Mucosa of rectum (tissue), 2 donors: ENCODE results near the gene PEX7.
"Not testable (repeated sequence)": the region's sequence is repeated elsewhere in the genome, so short reads cannot be mapped to it uniquely, and the experiment has no call there.

Source experiments
- H3K27ac ChIP-seq, 2 donors: one replicate each; pipeline ENCODE4 v1.7.0; 2013; ENCODE audit warnings: inconsistent platforms in 2 of 2, low read depth in 2 of 2, low read length in 2 of 2
- H3K27me3 ChIP-seq, 2 donors: one replicate each; pipeline ENCODE4 v1.7.0; 2013; ENCODE audit warnings: low read length in 2 of 2; ENCODE audit not compliant: control insufficient read depth in 2 of 2, insufficient read depth in 2 of 2
- H3K36me3 ChIP-seq, 2 donors: one replicate each; pipeline ENCODE4 v1.7.0; 2013; ENCODE audit warnings: low read length in 2 of 2; ENCODE audit not compliant: control insufficient read depth in 2 of 2, insufficient read depth in 2 of 2
- H3K4me1 ChIP-seq, 2 donors: one replicate each; pipeline ENCODE4 v1.7.0; 2013; ENCODE audit warnings: low read length in 2 of 2, mild to moderate bottlenecking in 1 of 2; ENCODE audit not compliant: control insufficient read depth in 2 of 2, insufficient read depth in 2 of 2
- H3K4me3 ChIP-seq, 2 donors: one replicate each; pipeline ENCODE4 v1.7.0; 2013; ENCODE audit warnings: low read length in 2 of 2
- H3K9ac ChIP-seq, 2 donors: one replicate each; pipeline ENCODE4 v1.7.0; 2013; ENCODE audit warnings: low read length in 2 of 2, low read depth in 1 of 2, mild to moderate bottlenecking in 1 of 2
- H3K9me3 ChIP-seq, 2 donors: one replicate each; pipeline ENCODE4 v1.7.0; 2013; ENCODE audit warnings: low read length in 2 of 2; ENCODE audit not compliant: control insufficient read depth in 2 of 2
- donor health status: healthy.
- donor health status: Normal muscosa, but diverticular disease.

Gene PEX7

DNA sequence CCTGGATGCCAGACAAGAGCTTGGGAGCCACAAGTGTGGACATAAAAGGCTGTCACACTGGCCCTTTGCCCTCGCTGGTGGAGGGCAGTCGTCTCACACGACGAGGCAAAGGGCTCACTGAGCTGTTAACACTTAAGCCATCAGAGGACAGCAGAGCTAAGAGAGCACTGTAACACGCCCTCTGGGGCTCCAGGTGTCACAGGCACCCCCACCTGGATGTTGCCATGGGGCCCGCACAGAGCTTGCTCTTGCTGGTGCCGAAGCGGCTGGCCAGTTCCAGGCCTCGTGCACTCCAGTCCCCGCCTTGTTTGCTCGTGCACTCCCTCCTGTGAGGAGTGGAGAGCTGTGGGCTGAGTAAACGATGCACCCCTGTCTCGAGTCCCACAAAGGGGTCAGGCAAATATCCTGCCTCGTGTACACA is 137.1 kb downstream of the PEX7 start:
- peaks cover 18 to 44% of the 10 kb centered on the region in 2 donors for H3K4me1 ChIP-seq
- H3K27ac ChIP-seq, result peak overlapping the region; percentile 75 to 84
- H3K4me3 ChIP-seq, result peak overlapping the region; percentile 2 to 31
- peak overlapping the region in 1 of 2 donors; percentile 46 for H3K9ac ChIP-seq
- H3K9me3 ChIP-seq, result no peaks in the 10 kb centered on the region
- no peaks in the 10 kb centered on the region for H3K27me3 ChIP-seq
- no peaks in the 10 kb centered on the region for H3K36me3 ChIP-seq

DNA sequence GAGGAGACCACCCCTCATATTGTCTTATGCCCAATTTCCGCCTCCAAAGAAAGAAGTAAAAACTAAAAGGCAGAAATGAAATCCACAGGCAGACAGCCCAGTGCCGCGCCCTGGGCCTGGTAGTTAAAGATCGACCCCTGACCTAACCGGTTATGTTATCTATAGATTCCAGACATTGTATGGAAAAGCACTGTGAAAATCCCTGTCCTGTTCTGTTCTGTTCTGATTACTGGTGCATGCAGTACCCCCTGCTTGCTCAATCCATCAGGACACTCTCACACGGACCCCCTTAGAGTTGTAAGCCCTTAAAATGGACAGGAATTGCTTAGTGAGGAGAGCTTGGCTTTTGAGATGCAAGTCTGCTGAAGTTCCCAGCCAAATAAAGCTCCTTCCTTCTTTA is 137.5 kb downstream of the PEX7 start:
- not testable (repeated sequence) for H3K27me3 ChIP-seq, H3K36me3 ChIP-seq, H3K4me3 ChIP-seq, H3K9me3 ChIP-seq
- peaks cover 21 to 48% of the 10 kb centered on the region in 2 donors for H3K4me1 ChIP-seq
- H3K9ac ChIP-seq, result peak overlapping the region in 1 of 2 donors; percentile 20
- peak overlapping the region; percentile 75 to 84 for H3K27ac ChIP-seq

DNA sequence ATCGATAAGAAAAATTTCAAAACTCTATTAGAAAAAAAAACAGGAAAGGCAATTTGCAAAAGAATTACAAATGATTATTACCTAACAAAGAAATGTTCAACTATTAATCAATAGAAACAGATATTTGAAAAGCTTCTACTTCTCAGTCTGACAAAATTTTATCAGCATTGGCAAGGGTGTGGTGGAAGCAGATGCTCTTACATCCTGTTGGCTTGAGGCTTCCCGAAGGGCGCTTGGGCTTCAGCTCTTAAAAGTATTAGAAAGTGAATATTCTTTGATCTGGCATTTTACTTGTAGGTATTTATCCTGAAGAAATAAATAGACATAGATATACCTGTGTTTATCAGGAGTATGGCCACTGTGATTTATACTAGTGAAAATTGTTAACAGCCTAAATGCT is 138.4 kb downstream of the PEX7 start:
- Histone ChIP-seq H3K27ac (no peak overlapping the region), H3K4me1 (peaks cover 21 to 53% of the 10 kb centered on the region in 2 donors), H3K9ac (no peak overlapping the region), H3K4me3 (no peak overlapping the region), H3K9me3 (no peaks in the 10 kb centered on the region), H3K36me3 (no peaks in the 10 kb centered on the region), H3K27me3 (no peaks in the 10 kb centered on the region)

DNA sequence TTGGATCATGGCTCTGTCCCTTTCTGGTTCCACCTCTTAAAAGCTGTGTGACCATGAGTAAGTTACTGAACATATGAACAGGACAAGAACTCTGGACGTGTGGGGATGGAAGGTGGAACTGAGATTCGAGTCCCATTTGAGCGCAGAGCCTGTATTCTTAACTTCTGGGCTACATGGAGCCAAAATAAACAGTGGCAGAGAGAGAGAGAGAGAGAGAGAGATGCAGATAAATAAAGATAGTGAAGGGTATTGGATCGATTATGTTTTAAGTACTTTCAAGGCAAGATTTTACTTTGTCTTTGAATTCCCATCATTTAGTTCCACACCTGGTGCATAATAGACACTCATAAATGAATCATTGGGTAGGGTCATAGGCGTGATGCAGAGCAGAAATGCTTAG is 139.5 kb downstream of the PEX7 start:
- Histone ChIP-seq H3K36me3 (no peaks in the 10 kb centered on the region), H3K9ac (peak overlapping the region in 1 of 2 donors; percentile 3), H3K27me3 (peaks cover 0 to 2% of the 10 kb centered on the region in 2 donors), H3K27ac (peak overlapping the region; percentile 63 to 90), H3K4me3 (no peak overlapping the region), H3K4me1 (peaks cover 21 to 55% of the 10 kb centered on the region in 2 donors), H3K9me3 (no peaks in the 10 kb centered on the region)

DNA sequence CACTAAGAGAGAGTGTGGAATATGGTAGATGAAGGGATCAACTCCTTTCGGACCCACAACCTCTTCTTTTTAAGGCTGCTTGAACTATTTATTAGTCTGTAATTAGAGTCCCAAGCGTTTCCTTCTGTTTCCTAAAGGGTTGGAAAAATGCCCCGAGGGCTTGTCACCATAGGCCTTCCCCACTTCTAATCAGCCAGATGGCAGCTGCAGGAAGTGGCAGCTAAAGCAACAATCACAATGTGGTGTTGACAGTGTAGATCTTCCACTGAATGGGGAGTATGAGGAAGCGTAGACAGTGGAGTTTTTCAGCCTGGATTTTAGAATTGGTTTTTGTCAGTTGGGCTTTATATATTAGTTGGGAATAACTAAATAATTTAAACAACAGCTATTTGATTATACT is 140.3 kb downstream of the PEX7 start:
- Histone ChIP-seq H3K4me1 (peaks cover 21 to 59% of the 10 kb centered on the region in 2 donors), H3K9me3 (no peaks in the 10 kb centered on the region), H3K4me3 (no peak overlapping the region), H3K9ac (no peak overlapping the region), H3K27me3 (peaks cover 0 to 2% of the 10 kb centered on the region in 2 donors), H3K27ac (peak overlapping the region; percentile 63 to 90), H3K36me3 (no peaks in the 10 kb centered on the region)

DNA sequence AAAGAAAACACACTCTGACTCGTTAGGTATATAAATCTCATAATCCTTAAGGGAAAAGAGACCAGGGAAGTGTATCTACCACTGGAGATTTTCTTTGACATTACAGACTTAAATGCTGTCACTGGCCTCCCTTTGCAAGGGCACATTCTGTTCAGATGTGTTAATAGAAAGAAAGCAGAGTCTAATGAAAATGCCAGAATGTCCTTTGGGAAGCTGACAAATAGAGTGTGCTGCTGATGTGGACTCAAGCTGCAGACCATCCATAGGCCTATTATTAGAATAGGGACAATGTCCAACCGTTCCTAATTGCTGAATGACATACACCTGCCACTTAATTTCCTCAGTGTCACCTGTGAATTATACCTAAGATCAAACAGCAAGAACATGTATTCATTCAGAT is 140.9 kb downstream of the PEX7 start:
- Histone ChIP-seq H3K9me3 (no peaks in the 10 kb centered on the region), H3K9ac (no peak overlapping the region), H3K4me3 (no peak overlapping the region), H3K27me3 (peaks cover 0 to 2% of the 10 kb centered on the region in 2 donors), H3K4me1 (peaks cover 21 to 62% of the 10 kb centered on the region in 2 donors), H3K36me3 (no peaks in the 10 kb centered on the region), H3K27ac (peak overlapping the region; percentile 63 to 90)
